Ovary (tissue), 3 donors: Measurements from ENCODE around the gene CNN3.

Experiments
- CTCF ChIP-seq, 3 donors: fragments of 450-650 bp in 2 of 3; fragments of 200-600 bp in 1 of 3; IDR thresholded peaks; one replicate each; pipeline versions ENCODE4 v1.5.1 to v1.8.0; 2016 to 2022; ENCODE audit warnings: antibody characterized with exemption in 3 of 3, mild to moderate bottlenecking in 1 of 3
- EP300 ChIP-seq: sonication (generic); formaldehyde crosslinking; IDR thresholded peaks from one replicate; pipeline ENCODE4 v1.6.1; 2017; ENCODE audit warnings: antibody characterized with exemption
- POLR2A ChIP-seq: fragments of 450-650 bp; IDR thresholded peaks from one replicate; pipeline ENCODE4 v1.6.1; 2017; ENCODE audit warnings: antibody characterized with exemption, mild to moderate bottlenecking, moderate library complexity
- donor health status: DM: no; HTN: no; CAD: no.

DNA sequence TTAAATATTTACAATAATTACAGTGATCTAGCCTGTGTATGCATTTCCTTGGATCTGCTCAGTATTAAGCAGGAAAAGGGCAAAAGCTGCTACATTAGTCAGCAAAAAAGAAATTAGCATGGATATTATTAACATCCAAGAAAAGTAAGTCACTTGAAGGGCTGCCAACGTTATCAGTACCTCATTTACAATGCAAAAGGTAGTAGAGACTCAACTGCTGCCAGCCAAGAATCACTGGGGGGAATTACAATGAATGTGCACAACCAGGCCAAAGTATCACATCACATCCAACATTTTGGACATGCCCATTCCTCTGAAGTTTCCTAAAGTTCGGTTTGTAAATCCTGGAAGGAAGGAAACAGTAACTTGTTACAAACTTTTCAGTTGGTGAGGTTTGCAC, 1.9 kb downstream of the CNN3 start:
- TF ChIP-seq CTCF (IDR thresholded peaks at IDR 0.05) (no peak), POLR2A (no peak), EP300 (no peak)
